HepG2 (cell line): Measurements from ENCODE around the gene SEC16A. TPM values are rescaled to one million over a fixed set of nuclear protein-coding genes. Genes with fewer than 3 reads are reported as not detected.

Experiments used
- HNRNPL ChIP-seq: fragments of 200-400 bp; formaldehyde crosslinking; IDR thresholded peaks from 2 replicates; pipeline ENCODE4 v1.6.1; 2017; ENCODE audit warnings: mild to moderate bottlenecking, low read depth, low read length
- JARID2 ChIP-seq: sonication (generic); formaldehyde crosslinking; IDR thresholded peaks from 2 replicates; pipeline ENCODE4 v1.8.1; 2023; ENCODE audit warnings: missing genetic modification reagents, inconsistent platforms; ENCODE audit not compliant: insufficient replicate concordance
- KAT8 ChIP-seq: IDR thresholded peaks from 2 replicates; pipeline ENCODE4 v1.6.1; 2016; ENCODE audit warnings: missing genetic modification reagents, missing compliant biosample characterization
- MYC ChIP-seq: sonication (generic); formaldehyde crosslinking; IDR thresholded peaks from 2 replicates; pipeline ENCODE4 v1.9.0; 2021; ENCODE audit warnings: missing genetic modification reagents, borderline replicate concordance
- POLR2AphosphoS5 ChIP-seq: IDR thresholded peaks from 2 replicates; pipeline ENCODE4 v1.6.1; 2012; ENCODE audit warnings: low read depth, low read length
- SMAD1 ChIP-seq: sonication (generic); formaldehyde crosslinking; IDR thresholded peaks from 2 replicates; pipeline ENCODE4 v1.4.0; 2020; ENCODE audit warnings: missing genetic modification reagents, low read depth, mild to moderate bottlenecking, borderline replicate concordance
- SUZ12 ChIP-seq: fragments of 150-350 bp; IDR thresholded peaks from 2 replicates; pipeline ENCODE4 v1.6.1; 2014; ENCODE audit warnings: low read depth, low read length
- TGIF2 ChIP-seq: IDR thresholded peaks from 2 replicates; pipeline ENCODE4 v1.6.1; 2016; ENCODE audit warnings: control low read depth, missing compliant biosample characterization
- ZBTB7B ChIP-seq: sonication (generic); formaldehyde crosslinking; IDR thresholded peaks from 2 replicates; pipeline ENCODE4 v1.4.0; 2020; ENCODE audit warnings: missing genetic modification reagents
- ZNF460 ChIP-seq: sonication (generic); formaldehyde crosslinking; IDR thresholded peaks from 2 replicates; pipeline ENCODE4 v1.5.1; 2020; ENCODE audit warnings: missing genetic modification reagents, mild to moderate bottlenecking, borderline replicate concordance
- polyA plus RNA-seq, 8 experiments: library from polyadenylated mRNA; depleted of rRNA in 3 of 8; stranded (reverse) in 7 of 8; unstranded in 1 of 8; fragments of >200 nt; fragmentation: Illumina TruSeq in 4 of 8; extraction: Trizol in 4 of 8; gene quantifications; 2 replicates each; pipeline versions ENCODE4 v1.2.1 to v1.2.3, GENCODE V29; 2011 to 2016; ENCODE audit warnings: low read depth in 4 of 8, missing spikeins in 1 of 8, mixed read lengths in 1 of 8; ENCODE audit not compliant: insufficient read depth in 1 of 8
- total RNA-seq, 5 experiments: library from RNA; depleted of rRNA; stranded (reverse); fragments of >200 nt; fragmentation: Illumina TruSeq; extraction: Trizol; gene quantifications; 2 replicates each; pipeline ENCODE4 v1.2.3, GENCODE V29; 2016; ENCODE audit warnings: low read depth in 1 of 5
- TF ChIP-seq, protein P1 (sequence below): sonication (generic); formaldehyde crosslinking; IDR thresholded peaks from 2 replicates; pipeline ENCODE4 v1.4.0; 2020; ENCODE audit warnings: missing genetic modification reagents
- TF ChIP-seq, protein P2 (sequence below): sonication (generic); formaldehyde crosslinking; IDR thresholded peaks from 2 replicates; pipeline ENCODE4 v1.5.1; 2020; ENCODE audit warnings: mild to moderate bottlenecking, missing genetic modification reagents, borderline replicate concordance
- TF ChIP-seq, protein P3 (sequence below): sonication (generic); formaldehyde crosslinking; IDR thresholded peaks from 2 replicates; pipeline ENCODE4 v1.8.0; 2022; ENCODE audit warnings: mild to moderate bottlenecking, missing genetic modification reagents, moderate library complexity

Gene SEC16A
- total and polyA plus RNA-seq, 2 of the 13 experiments (the other 11 are each of a cell fraction or from before 2014, with no cell fraction given): 15.9 to 18.9 TPM

DNA sequence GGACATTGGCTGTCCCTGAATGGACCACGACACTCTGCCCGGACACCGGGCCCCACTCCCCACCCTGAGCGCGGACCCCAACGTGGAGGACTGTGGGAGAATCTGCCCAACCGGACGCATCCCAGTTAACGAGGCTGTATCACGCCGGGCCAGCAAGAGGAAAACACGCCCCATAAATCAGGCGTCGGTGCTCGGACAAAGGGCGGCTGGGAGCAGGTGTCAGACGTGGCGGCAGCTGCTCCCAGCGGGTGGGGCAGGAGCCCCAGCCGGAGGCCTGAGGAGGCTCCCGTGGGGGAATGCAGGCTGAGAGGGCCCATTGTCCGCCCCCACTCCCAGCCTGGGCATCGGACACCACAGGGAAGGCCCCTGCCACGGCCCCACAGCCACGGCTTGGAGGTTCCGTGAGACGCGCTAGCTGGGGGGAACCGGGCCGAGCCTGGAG, 43.8 kb upstream of the SEC16A start (continued):
- TF ChIP-seq TGIF2 (CRISPR knock-in tag) (no peak), SUZ12 (no peak), ZBTB7B (0 out of 2 replicates have a peak, but pooled peaks have one; percentile 1), JARID2 (no peak), SMAD1 (CRISPR knock-in tag) (no peak), KAT8 (no peak), POLR2AphosphoS5 (no peak), ZNF460 (CRISPR knock-in tag) (no peak), HNRNPL (peak; percentile 79), MYC (0 out of 2 replicates have a peak, but pooled peaks have one; percentile 5)
- TF ChIP-seq, protein P1, sequence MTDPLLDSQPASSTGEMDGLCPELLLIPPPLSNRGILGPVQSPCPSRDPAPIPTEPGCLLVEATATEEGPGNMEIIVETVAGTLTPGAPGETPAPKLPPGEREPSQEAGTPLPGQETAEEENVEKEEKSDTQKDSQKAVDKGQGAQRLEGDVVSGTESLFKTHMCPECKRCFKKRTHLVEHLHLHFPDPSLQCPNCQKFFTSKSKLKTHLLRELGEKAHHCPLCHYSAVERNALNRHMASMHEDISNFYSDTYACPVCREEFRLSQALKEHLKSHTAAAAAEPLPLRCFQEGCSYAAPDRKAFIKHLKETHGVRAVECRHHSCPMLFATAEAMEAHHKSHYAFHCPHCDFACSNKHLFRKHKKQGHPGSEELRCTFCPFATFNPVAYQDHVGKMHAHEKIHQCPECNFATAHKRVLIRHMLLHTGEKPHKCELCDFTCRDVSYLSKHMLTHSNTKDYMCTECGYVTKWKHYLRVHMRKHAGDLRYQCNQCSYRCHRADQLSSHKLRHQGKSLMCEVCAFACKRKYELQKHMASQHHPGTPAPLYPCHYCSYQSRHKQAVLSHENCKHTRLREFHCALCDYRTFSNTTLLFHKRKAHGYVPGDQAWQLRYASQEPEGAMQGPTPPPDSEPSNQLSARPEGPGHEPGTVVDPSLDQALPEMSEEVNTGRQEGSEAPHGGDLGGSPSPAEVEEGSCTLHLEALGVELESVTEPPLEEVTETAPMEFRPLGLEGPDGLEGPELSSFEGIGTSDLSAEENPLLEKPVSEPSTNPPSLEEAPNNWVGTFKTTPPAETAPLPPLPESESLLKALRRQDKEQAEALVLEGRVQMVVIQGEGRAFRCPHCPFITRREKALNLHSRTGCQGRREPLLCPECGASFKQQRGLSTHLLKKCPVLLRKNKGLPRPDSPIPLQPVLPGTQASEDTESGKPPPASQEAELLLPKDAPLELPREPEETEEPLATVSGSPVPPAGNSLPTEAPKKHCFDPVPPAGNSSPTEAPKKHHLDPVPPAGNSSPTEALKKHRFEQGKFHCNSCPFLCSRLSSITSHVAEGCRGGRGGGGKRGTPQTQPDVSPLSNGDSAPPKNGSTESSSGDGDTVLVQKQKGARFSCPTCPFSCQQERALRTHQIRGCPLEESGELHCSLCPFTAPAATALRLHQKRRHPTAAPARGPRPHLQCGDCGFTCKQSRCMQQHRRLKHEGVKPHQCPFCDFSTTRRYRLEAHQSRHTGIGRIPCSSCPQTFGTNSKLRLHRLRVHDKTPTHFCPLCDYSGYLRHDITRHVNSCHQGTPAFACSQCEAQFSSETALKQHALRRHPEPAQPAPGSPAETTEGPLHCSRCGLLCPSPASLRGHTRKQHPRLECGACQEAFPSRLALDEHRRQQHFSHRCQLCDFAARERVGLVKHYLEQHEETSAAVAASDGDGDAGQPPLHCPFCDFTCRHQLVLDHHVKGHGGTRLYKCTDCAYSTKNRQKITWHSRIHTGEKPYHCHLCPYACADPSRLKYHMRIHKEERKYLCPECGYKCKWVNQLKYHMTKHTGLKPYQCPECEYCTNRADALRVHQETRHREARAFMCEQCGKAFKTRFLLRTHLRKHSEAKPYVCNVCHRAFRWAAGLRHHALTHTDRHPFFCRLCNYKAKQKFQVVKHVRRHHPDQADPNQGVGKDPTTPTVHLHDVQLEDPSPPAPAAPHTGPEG: no peak
- TF ChIP-seq, protein P2, sequence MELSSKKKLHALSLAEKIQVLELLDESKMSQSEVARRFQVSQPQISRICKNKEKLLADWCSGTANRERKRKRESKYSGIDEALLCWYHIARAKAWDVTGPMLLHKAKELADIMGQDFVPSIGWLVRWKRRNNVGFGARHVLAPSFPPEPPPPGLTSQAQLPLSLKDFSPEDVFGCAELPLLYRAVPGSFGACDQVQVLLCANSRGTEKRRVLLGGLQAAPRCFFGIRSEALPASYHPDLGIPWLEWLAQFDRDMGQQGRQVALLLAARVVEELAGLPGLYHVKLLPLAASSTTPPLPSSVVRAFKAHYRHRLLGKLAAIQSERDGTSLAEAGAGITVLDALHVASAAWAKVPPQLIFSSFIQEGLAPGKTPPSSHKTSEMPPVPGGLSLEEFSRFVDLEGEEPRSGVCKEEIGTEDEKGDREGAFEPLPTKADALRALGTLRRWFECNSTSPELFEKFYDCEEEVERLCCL (CRISPR knock-in tag): no peak
- TF ChIP-seq, protein P3, sequence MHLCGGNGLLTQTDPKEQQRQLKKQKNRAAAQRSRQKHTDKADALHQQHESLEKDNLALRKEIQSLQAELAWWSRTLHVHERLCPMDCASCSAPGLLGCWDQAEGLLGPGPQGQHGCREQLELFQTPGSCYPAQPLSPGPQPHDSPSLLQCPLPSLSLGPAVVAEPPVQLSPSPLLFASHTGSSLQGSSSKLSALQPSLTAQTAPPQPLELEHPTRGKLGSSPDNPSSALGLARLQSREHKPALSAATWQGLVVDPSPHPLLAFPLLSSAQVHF: no peak
